HG02840 (cell line): ENCODE data around the gene SCARF1.
"Not testable (repeated sequence)": the region's sequence is repeated elsewhere in the genome, so short reads cannot be mapped to it uniquely, and the experiment has no call there.

Source experiments
- ATAC-seq: cut with Tn5 transposase; IDR thresholded peaks from one replicate; pipeline ENCODE4 v1.9.1; 2021; ENCODE audit warnings: mild to moderate bottlenecking, moderate library complexity, moderate number of reproducible peaks; ENCODE audit not compliant: unreplicated experiment, low FRiP score

Gene SCARF1, protein sequence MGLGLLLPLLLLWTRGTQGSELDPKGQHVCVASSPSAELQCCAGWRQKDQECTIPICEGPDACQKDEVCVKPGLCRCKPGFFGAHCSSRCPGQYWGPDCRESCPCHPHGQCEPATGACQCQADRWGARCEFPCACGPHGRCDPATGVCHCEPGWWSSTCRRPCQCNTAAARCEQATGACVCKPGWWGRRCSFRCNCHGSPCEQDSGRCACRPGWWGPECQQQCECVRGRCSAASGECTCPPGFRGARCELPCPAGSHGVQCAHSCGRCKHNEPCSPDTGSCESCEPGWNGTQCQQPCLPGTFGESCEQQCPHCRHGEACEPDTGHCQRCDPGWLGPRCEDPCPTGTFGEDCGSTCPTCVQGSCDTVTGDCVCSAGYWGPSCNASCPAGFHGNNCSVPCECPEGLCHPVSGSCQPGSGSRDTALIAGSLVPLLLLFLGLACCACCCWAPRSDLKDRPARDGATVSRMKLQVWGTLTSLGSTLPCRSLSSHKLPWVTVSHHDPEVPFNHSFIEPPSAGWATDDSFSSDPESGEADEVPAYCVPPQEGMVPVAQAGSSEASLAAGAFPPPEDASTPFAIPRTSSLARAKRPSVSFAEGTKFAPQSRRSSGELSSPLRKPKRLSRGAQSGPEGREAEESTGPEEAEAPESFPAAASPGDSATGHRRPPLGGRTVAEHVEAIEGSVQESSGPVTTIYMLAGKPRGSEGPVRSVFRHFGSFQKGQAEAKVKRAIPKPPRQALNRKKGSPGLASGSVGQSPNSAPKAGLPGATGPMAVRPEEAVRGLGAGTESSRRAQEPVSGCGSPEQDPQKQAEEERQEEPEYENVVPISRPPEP

DNA sequence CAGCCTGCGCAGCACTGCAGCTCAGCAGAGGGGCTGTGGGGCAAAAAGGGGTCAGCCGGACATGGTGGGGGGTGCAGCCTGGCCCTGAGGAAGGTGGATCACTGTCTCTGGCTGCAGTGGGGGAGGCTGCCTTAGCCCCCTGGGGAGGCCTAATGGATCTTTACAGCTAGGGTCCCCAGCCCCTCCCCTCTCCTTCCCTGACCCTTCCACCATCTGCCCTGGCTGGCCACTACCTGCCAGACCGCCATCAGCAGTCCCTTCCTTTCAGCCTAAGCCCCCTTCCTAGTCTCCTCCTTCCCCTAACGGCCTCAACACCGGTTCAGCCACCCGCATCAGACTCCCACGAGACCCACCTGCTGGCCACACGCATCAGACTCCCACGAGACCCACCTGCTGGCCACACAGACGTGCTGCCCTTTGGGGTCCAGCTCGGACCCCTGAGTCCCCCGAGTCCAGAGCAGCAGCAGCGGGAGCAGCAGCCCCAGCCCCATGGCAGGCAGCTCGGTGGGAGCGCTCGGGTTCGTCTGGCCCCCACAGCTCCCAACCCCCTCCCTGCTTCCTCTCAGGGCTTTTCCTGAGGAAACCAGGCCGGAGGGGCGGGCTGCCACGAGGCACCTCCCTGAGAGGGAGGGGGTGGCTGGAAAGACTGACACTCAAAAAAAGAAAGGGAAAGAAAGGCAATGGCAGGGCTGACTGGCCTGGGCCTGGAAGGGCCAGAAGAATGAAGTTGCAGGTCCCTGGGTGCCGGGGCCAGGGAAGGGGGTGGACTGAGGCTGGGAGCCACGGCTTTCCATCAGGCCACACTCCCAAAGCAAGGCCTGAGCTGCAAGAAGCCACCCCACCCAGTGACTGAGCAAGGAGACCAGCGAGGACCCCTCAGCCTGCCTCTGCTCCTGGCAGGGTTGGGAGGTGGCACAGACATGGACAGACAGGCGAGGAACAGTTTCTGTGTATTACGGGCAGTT lies at the start of gene SCARF1:
Gene SCARF1, minus strand, starts transcription at position 526 of the 965 bp plus-strand sequence. Its CDS starts 35 bp downstream, at position 491.
- no peak for ATAC-seq

DNA sequence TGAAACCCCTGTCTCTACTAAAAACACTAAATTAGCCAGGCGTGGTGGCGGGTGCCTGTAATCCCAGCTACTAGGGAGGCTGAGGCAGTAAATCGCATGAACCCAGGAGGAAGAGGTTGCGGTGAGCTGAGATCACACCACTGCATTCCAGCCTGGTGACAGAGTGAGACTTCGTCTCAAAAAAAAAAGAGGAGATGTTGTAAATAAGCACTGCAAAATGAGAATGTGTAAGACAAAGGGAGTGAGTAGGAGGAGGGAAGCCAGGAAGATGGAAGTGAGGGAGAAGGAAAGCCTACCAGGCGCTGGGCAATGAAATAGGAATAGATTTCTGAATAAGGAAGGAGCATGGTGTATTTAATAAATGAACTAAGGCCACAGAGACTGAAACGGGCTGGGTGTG lies 47.8 kb upstream of the SCARF1 start:
- no peak for ATAC-seq

GRCh38 chr17:1690544-1691221 lies 45.2 kb upstream of the SCARF1 start:
- ATAC-seq = no peak

GRCh38 chr17:1688405-1688804 lies 42.9 kb upstream of the SCARF1 start:
- ATAC-seq = not testable (repeated sequence)

GRCh38 chr17:1686086-1686485 lies 40.6 kb upstream of the SCARF1 start:
- ATAC-seq = no peak

DNA sequence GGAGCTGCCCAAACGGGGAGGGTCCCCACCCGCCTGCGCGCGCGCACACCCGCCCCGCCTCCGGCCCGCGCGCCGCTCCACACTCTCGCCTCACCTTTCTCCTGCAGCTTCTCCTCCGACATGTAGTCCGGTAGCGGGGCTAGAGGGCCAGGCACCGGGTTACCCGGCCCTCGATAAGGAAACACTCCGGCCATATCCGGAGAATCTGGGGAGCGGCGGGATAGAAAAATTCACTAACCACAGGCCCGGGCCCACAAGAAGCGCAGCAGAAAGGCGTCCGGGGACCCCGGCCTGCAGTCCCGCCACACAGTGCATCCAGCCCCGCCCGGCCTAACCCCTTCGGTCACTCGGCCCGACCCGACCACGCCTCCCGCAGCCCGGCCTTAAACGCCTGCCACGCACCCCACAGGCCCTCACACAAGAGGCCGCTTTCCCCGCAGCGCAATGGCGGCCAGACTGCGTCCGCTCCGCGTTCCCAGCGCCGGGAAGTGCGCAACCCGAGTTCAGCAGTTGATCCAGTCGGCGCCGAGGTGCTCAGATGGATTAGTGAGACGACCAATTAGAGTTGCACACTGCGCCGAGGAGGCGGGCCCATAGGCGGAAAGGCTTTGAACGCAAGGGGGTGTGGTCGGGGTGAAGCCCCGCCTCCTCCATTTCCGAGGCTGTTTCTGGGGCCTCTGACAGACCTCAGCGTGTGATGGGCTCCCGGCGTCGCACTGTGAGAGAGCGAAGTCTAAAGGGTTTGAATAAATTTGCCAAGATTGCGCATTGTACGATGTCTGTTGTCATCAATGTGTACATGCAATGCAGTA lies 39.1 kb upstream of the SCARF1 start, which contains the start of gene PRPF8:
Gene PRPF8, minus strand, starts transcription at position 490 of the 812 bp plus-strand sequence. Its CDS starts 296 bp downstream, at position 194.
- ATAC-seq = peak; percentile 99

- ATAC-seq = no peak
These were observed 37.9 kb upstream of the SCARF1 start for GRCh38 chr17:1683459-1683858.

DNA sequence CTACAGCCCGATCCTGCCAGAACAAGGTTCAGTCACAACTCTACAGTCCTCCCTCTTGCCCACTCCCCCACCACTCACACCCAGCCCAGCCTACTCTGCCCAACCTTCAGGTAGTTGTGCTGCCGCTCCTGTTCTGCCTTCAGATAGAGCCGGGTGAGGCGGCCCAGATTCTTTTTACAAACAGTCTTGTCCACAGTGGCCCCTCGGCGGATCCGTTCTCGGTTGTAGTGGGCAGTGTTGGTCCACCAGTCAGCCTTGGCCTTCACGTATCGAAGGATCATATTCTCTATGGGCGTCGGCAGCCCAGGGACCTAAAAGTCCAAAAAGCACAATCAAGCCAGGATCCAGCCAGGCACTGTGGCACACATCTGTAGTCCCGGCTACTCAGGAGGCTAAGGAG lies 30.9 kb upstream of the SCARF1 start:
- no peak for ATAC-seq

DNA sequence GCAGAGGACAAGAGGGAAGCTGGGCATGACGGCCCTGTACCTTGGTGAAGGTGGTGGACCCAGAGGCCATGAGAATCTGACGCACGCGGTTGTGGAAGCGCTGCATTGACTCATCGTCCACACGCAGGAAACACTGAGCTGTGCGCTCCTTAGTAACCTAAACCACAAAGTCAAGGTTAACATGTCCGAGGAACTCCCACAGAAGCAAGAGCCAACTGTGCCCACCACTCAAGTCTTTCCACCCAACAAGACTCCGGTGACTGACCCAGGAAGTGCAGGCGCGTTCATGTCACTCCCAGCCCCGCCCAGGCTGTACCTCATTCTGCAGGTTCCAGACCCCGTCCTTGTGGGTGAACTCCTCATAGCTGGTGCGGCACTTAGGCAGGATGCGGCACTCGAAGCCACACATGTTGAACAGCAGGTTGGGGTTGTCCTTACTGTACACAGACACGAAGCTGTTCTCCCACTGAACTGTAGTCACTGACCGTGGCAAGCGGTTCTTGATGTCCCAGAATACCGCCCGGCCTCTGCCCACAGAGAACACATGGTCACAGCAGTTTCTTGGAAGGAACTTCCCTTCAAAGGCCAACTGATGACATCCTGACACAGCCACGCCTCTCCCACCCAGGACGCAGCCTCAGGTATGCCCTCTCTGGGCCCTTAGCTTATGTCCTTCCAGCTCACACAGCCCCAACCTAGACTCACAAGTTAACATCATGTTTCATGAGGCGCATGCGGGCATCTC lies 27.7 kb upstream of the SCARF1 start:
- ATAC-seq = no peak

DNA sequence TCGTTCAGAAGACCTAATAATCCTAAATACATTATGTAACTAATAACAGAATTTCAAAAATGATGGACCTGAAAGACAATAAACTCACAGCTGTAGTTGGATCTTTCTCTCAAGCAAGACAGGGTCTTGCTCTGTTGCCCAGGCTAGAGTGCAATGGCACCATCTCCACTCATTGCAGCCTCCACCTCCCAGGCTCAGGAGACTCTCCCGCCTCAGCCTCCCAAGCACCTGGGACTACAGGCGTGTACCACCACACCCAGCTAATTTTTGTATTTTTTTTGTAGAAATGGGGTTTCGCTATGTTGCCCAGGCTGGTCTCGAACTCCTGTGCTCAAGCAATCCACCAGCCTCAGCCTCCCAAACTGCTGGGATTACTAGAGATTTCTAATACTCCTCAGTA lies 18.4 kb upstream of the SCARF1 start:
- not testable (repeated sequence) for ATAC-seq

DNA sequence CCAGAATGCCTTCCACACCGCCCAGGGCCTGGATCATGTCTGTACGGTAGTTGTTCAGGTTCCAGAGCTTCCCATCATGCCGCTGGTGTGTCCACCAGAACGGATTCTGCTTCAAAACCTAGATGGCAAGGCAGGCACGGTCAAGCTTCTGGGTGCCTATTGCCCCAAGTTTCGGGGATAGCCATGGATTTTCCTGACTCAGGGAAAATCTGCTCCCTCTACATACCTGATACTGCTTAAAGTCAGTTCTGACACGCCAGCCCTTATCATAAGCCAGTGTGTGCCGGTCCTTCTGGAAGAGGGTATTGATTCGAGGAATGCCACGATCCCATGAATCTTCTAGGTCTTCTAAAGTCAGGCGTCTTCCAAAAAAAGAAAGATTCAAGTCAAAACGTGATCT lies 15.5 kb upstream of the SCARF1 start:
- ATAC-seq = no peak

GRCh38 chr17:1658100-1658499 lies 12.6 kb upstream of the SCARF1 start:
- no peak for ATAC-seq

DNA sequence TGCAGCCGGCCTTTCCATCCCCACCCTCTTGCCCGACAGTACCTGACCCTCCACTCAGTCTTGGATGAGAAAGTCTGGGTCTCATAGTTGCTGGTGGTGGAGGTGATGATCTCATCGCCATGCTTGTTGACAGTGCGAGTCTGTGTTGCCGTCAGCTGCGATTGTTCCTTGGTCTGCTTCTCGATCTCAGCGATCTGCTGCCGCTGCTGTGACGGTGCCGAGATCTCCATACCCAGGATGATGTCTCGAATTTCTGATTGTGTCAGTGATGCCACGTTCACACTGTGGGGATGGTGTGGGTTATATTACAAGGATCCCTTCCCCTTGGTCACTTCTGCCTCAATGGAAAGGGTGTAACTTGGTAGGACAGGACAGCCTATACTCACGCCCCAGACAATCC lies 8.2 kb upstream of the SCARF1 start:
- ATAC-seq = no peak

DNA sequence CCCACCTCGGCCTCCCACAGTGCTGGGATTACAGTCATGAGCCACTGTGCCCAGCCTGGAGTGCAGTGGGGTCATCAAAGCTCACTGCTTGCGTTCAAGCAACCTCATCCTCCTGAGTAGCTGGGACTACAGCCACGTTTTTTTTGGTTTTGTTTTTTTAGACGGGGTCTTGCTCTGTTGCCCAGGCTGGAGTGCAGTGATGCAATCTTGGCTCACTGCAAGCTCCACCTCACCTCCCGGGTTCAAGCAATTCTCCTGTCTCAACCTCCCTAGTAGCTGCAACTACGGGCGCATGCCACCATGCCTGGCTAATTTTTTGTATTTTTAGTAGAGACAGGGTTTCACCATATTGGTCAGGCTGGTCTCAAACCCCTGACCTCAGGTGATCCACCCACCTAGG lies 7.3 kb upstream of the SCARF1 start:
- ATAC-seq = not testable (repeated sequence)

- ATAC-seq = no peak
These were observed 6.0 kb upstream of the SCARF1 start for GRCh38 chr17:1651559-1651844.

DNA sequence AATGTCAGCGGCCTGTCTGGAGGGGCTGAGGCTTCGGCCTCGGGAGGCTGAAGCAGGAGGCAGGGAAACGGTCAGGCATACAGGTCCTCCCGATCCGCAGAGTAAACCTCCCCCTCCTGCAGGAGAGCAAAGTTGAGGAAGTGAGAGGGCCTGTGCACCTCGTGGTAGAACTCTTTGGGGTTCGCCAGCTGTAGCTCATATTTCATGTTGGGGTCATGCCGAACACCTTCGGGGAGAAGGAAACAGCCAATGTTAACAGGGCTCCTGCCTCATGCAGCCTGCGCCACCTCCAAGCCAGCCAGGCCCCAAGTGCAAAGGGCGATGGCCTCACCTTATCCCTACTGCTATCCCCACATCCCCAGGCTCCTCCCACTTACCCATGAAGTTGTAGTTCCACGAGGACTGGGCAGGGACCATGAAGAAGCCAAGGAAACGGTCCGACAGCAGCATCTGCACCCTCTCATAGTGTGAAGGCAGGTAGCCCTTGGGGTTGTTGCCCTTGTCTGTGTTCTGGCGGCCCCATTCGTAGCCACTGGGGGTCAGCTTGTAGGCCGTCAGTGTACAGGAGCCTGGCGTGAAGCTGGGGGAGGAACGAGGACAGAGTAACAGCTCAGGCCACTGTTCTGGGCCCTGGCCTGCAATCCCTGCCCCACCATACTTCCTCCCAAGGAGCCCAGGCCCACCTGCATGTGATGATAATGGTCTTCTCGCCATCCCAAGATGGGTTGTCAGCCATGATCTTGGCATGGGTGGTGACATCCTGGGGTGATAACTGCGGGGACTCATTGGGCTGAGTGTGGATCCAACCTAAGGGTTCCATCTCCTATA lies 5.4 kb upstream of the SCARF1 start:
- ATAC-seq = no peak

- ATAC-seq = peak; percentile 10
These were observed 4.4 kb upstream of the SCARF1 start, which contains the start of gene RILP for GRCh38 chr17:1649844-1650501. TSS of gene RILP (minus strand) at chr17:1649866. CDS start at chr17:1649804, 62 bp downstream.
